ENCODE data around the gene CDRT4. TPM values are rescaled to one million over a fixed set of nuclear protein-coding genes. Genes with fewer than 3 reads are reported as not detected.

The CDRT4 gene
- total RNA-seq, 4 donors from 2014 or later, result 2.1 to 18.9 (median 12.4) TPM

- 81 to 82% methylated on average over 4 of the region's 4 CpGs for WGBS, 2 donors
- H3K4me1 ChIP-seq, result peaks cover 0 to 51% (median 31%) of the 10 kb centered on the region in 4 donors
- TF ChIP-seq EP300 (IDR thresholded peaks at IDR 0.05), result no peak
- TF ChIP-seq POLR2A (IDR thresholded peaks at IDR 0.05), result no peak
- TF ChIP-seq, protein P1, sequence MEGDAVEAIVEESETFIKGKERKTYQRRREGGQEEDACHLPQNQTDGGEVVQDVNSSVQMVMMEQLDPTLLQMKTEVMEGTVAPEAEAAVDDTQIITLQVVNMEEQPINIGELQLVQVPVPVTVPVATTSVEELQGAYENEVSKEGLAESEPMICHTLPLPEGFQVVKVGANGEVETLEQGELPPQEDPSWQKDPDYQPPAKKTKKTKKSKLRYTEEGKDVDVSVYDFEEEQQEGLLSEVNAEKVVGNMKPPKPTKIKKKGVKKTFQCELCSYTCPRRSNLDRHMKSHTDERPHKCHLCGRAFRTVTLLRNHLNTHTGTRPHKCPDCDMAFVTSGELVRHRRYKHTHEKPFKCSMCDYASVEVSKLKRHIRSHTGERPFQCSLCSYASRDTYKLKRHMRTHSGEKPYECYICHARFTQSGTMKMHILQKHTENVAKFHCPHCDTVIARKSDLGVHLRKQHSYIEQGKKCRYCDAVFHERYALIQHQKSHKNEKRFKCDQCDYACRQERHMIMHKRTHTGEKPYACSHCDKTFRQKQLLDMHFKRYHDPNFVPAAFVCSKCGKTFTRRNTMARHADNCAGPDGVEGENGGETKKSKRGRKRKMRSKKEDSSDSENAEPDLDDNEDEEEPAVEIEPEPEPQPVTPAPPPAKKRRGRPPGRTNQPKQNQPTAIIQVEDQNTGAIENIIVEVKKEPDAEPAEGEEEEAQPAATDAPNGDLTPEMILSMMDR (IDR thresholded peaks at IDR 0.05), result no peak
These were observed 44.8 kb upstream of the CDRT4 start for GRCh38 chr17:15512071-15512709.

DNA sequence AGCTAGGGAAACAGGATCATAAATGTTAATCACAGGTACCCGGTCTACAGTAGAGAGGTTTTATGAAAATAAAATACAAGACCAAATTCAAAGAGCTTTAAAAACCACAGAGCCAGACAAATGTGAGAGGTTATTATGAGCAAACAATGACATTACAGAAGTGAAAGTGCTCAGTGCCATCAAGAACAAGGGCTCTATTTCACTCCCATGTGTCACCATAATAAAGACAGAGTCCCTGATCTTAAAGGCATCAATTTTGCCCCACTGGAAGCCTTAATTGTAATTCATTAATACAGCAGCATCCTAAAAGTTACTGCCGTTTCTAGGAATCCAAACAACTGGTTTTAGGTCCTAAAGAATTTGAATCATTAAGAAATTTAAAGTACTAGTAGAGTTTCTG lies 43.7 kb upstream of the CDRT4 start:
- TF ChIP-seq EP300 (IDR thresholded peaks at IDR 0.05) (no peak), POLR2A (IDR thresholded peaks at IDR 0.05) (no peak)
- TF ChIP-seq, protein P1 (IDR thresholded peaks at IDR 0.05), result no peak
- 25 to 35% methylated on average over 2 of the region's 2 CpGs for WGBS, 2 donors
- H3K36me3 ChIP-seq, result peaks cover 0 to 17% (median 0%) of the 10 kb centered on the region in 3 donors
- peak overlapping the region in 2 of 4 donors; percentile 89 to 95 for H3K27ac ChIP-seq
- no peaks in the 10 kb centered on the region for H3K9me3 ChIP-seq
- no peak for DNase-seq (ENCODE audit: low spot score in 2 of 2)
- H3K27me3 ChIP-seq, result no peaks in the 10 kb centered on the region
- H3K4me1 ChIP-seq, result peaks cover 0 to 51% (median 31%) of the 10 kb centered on the region in 4 donors
- no peak overlapping the region for H3K4me3 ChIP-seq

More at GRCh38 chr17:15512071-15512709, 44.8 kb upstream of the CDRT4 start:
- H3K4me3 ChIP-seq, result no peak overlapping the region
- H3K27me3 ChIP-seq, result no peaks in the 10 kb centered on the region
- peaks cover 0 to 18% (median 0%) of the 10 kb centered on the region in 3 donors for H3K36me3 ChIP-seq
- H3K9me3 ChIP-seq, result no peaks in the 10 kb centered on the region
- peak overlapping the region; percentile 66 to 95 (median 87) for H3K27ac ChIP-seq
- no peak for DNase-seq (ENCODE audit: low spot score in 2 of 2)

- 39 to 46% methylated on average over 3 of the region's 3 CpGs for whole genome bisulfite sequencing, 2 donors
- H3K36me3 ChIP-seq, result peaks cover 0 to 9% (median 0%) of the 10 kb centered on the region in 3 donors
- DNase-seq (ENCODE audit: low spot score in 2 of 2), result no peak
- no peaks in the 10 kb centered on the region for H3K27me3 ChIP-seq
- TF ChIP-seq, protein P1 (IDR thresholded peaks at IDR 0.05), result no peak
- no peak for TF ChIP-seq POLR2A (IDR thresholded peaks at IDR 0.05)
- TF ChIP-seq EP300 (IDR thresholded peaks at IDR 0.05), result no peak
- peak overlapping the region in 2 of 4 donors; percentile 89 to 95 for H3K27ac ChIP-seq
- H3K4me3 ChIP-seq, result no peak overlapping the region
- no peaks in the 10 kb centered on the region for H3K9me3 ChIP-seq
- H3K4me1 ChIP-seq, result peaks cover 0 to 51% (median 31%) of the 10 kb centered on the region in 4 donors
These were observed 42.9 kb upstream of the CDRT4 start for GRCh38 chr17:15510361-15510760.

DNA sequence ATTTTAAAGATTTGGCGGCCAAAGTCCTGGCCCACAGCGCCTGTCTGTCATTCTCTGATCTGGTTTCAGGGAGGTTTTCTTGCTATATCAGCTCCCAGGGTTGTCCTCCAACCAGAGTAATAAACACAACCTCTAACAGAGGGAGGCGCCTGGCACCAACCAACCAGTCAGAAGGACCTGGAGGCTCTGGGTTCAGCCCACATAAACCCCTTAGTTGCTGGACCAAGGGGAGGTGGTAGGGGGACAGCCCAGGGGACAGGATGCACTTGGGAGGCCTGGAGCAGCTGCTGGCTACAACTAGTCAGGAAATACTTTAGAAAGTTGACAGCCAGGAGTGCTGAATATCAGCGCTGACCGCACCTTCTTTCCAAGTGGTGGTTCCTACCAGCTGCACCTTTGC lies 41.7 kb upstream of the CDRT4 start:
- peaks cover 0 to 4% (median 0%) of the 10 kb centered on the region in 3 donors for H3K36me3 ChIP-seq
- peak overlapping the region in 1 of 4 donors; percentile 20 for H3K27ac ChIP-seq
- TF ChIP-seq POLR2A (IDR thresholded peaks at IDR 0.05), result no peak
- no peak for TF ChIP-seq EP300 (IDR thresholded peaks at IDR 0.05)
- TF ChIP-seq, protein P1 (IDR thresholded peaks at IDR 0.05), result no peak
- no peaks in the 10 kb centered on the region for H3K9me3 ChIP-seq
- DNase-seq (ENCODE audit: low spot score in 2 of 2), result no peak
- no peak overlapping the region for H3K4me3 ChIP-seq
- peaks cover 0 to 39% (median 29%) of the 10 kb centered on the region in 4 donors for H3K4me1 ChIP-seq
- WGBS, 2 donors, result 95 to 97% methylated on average over 5 of the region's 5 CpGs
- no peaks in the 10 kb centered on the region for H3K27me3 ChIP-seq

DNA sequence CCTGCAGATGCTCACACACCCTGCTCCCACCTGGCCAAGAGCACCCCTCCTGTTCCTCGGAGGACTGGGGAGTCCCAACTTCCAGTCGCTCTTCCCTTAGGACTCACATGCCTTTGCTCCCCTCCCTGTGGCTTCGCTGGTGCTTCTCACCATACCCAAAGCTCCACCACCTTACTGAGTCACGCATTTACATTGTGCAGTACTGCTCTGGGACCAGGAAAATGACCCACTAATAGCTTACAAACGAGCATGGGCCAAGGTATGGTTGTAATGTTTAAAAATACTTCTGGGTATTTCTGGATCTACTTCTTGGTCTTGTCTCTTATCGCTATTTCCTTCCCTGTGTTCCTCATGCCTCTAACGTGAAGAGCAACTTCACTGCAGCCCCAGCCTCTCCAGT lies 41.0 kb upstream of the CDRT4 start:
- TF ChIP-seq, protein P1 (IDR thresholded peaks at IDR 0.05), result no peak
- TF ChIP-seq POLR2A (IDR thresholded peaks at IDR 0.05), result no peak
- H3K4me1 ChIP-seq, result peaks cover 0 to 38% (median 23%) of the 10 kb centered on the region in 4 donors
- H3K27ac ChIP-seq, result peak overlapping the region in 2 of 4 donors; percentile 20 to 25
- DNase-seq (ENCODE audit: low spot score in 2 of 2), result no peak
- no peaks in the 10 kb centered on the region for H3K9me3 ChIP-seq
- peaks cover 0 to 4% (median 0%) of the 10 kb centered on the region in 3 donors for H3K36me3 ChIP-seq
- H3K27me3 ChIP-seq, result no peaks in the 10 kb centered on the region
- 67 to 72% methylated on average over 7 of the region's 7 CpGs for WGBS, 2 donors
- H3K4me3 ChIP-seq, result no peak overlapping the region
